Stimulated activated memory B cell treated with anti-CD40 and anti-IgM and Interleukin-4, amounts not matched to agents 10 μg/mL and 1 μg/mL and 100 μg/mL, for 72 hours (primary cell): ENCODE data around the gene HYOU1.

Experiments
- ATAC-seq: fragments of 150-1000 bp; cut with Tn5 transposase; 2 replicates; pipeline ENCODE4 v1.10.0; 2021
- H3K27ac Mint-ChIP-seq: one replicate; pipeline ENCODE4 v1.8.0; 2022; ENCODE audit warnings: mild to moderate bottlenecking, mixed read lengths
- H3K27me3 Mint-ChIP-seq: one replicate; pipeline ENCODE4 v1.8.0; 2022; ENCODE audit warnings: mixed read lengths
- H3K36me3 Mint-ChIP-seq: one replicate; pipeline ENCODE4 v1.8.0; 2022; ENCODE audit warnings: mixed read lengths
- H3K4me1 Mint-ChIP-seq: one replicate; pipeline ENCODE4 v1.8.0; 2022; ENCODE audit warnings: mixed read lengths
- H3K4me3 Mint-ChIP-seq: one replicate; pipeline ENCODE4 v1.8.0; 2022; ENCODE audit warnings: mild to moderate bottlenecking, moderate library complexity, mixed read lengths
- H3K9me3 Mint-ChIP-seq: one replicate; pipeline ENCODE4 v1.8.0; 2022; ENCODE audit warnings: mixed read lengths

Gene HYOU1

GRCh38 chr11:118998388-118998717 is 58.7 kb downstream of the HYOU1 start:
- Mint-ChIP-seq H3K36me3 (peaks cover 25% of the 10 kb centered on the region), H3K4me1 (peaks cover 41% of the 10 kb centered on the region), H3K27me3 (no peaks in the 10 kb centered on the region), H3K9me3 (no peaks in the 10 kb centered on the region), H3K27ac (peak overlapping the region; percentile 94), H3K4me3 (peak overlapping the region; percentile 100)
- no peak for ATAC-seq

GRCh38 chr11:118997627-118998387 is 59.2 kb downstream of the HYOU1 start, which contains the start of gene CENATAC:
TSS of gene CENATAC (plus strand) at chr11:118998138. CDS start at chr11:118998198, 60 bp downstream.
- Mint-ChIP-seq H3K4me3 (peak within 1 kb of the TSS; percentile 100), H3K36me3 (peaks cover 20% of the 10 kb centered on the region), H3K27ac (peak within 1 kb of the TSS; percentile 94), H3K9me3 (no peaks in the 10 kb centered on the region), H3K4me1 (peaks cover 41% of the 10 kb centered on the region), H3K27me3 (no peaks in the 10 kb centered on the region)
- ATAC-seq: peak; percentile 99

- Mint-ChIP-seq H3K27me3 (no peaks in the 10 kb centered on the region), H3K27ac (peak overlapping the region; percentile 94), H3K4me3 (peak overlapping the region; percentile 100), H3K36me3 (peaks cover 18% of the 10 kb centered on the region), H3K9me3 (no peaks in the 10 kb centered on the region), H3K4me1 (peaks cover 41% of the 10 kb centered on the region)
- ATAC-seq: peak; percentile 45
Observed at GRCh38 chr11:118996926-118997626, 59.9 kb downstream of the HYOU1 start.
